ENCODE results near the gene SIGLEC7.

SIGLEC7 gene

DNA sequence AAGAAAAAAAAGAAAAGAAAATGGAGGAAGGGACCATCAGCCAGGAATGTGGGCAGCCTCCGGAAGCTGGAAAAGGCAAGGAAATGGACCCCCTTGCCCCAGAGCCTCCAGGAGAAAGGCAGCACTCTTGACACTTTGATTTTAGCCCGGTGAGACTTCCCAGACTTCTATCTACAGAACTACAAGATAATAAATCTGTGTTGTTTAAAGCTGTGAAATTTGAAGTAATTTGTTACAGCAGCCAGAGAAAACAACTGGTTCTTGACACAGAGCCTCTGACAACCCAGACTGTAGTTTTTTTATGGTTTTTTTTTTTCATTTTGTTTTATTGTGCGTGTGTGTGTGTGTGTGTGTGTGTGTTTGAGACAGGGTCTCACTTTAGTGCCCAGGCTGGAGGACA is 41.5 kb upstream of the SIGLEC7 start:
- H3K4me3 ChIP-seq (ENCODE audit: low read length), result no peak overlapping the region
- no peak for TF ChIP-seq EZH2phosphoT487 (IDR thresholded peaks at IDR 0.05; ENCODE audit: low read length)
- TF ChIP-seq, protein P1, sequence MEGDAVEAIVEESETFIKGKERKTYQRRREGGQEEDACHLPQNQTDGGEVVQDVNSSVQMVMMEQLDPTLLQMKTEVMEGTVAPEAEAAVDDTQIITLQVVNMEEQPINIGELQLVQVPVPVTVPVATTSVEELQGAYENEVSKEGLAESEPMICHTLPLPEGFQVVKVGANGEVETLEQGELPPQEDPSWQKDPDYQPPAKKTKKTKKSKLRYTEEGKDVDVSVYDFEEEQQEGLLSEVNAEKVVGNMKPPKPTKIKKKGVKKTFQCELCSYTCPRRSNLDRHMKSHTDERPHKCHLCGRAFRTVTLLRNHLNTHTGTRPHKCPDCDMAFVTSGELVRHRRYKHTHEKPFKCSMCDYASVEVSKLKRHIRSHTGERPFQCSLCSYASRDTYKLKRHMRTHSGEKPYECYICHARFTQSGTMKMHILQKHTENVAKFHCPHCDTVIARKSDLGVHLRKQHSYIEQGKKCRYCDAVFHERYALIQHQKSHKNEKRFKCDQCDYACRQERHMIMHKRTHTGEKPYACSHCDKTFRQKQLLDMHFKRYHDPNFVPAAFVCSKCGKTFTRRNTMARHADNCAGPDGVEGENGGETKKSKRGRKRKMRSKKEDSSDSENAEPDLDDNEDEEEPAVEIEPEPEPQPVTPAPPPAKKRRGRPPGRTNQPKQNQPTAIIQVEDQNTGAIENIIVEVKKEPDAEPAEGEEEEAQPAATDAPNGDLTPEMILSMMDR (IDR thresholded peaks at IDR 0.05; ENCODE audit: low read length), result no peak
- TF ChIP-seq EZH2 (optimal IDR thresholded peaks at IDR 0.05; ENCODE audit: low read depth, low read length), result no peak
- no peak overlapping the region for H3K4me2 ChIP-seq (ENCODE audit: low read depth, low read length)
- H3F3A ChIP-seq (ENCODE audit: insufficient read depth, low read length), result no peaks in the 10 kb centered on the region
- no peaks in the 10 kb centered on the region for H3K9me2 ChIP-seq (replicated peaks; ENCODE audit: insufficient read depth, low read length)
- no peak overlapping the region for H3K9ac ChIP-seq (ENCODE audit: low read length)
- H3K27ac ChIP-seq (ENCODE audit: low read length), result no peak overlapping the region
- H3K9me3 ChIP-seq (replicated peaks; ENCODE audit: insufficient read depth, low read length), result no peaks in the 10 kb centered on the region
- DNase-seq, result no peak
- no peaks in the 10 kb centered on the region for H4K20me1 ChIP-seq (ENCODE audit: insufficient read depth, low read length)
- peaks cover 15% of the 10 kb centered on the region for H3K79me2 ChIP-seq (ENCODE audit: low read length)
- H3K27me3 ChIP-seq (replicated peaks; ENCODE audit: insufficient read depth, low read length), result no peaks in the 10 kb centered on the region
- no peak overlapping the region for H2AFZ ChIP-seq (ENCODE audit: low read length)
- 0 out of 2 replicates have a peak, but pooled peaks cover 9% of the 10 kb centered on the region for H3K36me3 ChIP-seq (replicated peaks; ENCODE audit: insufficient read depth, low read length)
- H3K4me1 ChIP-seq (ENCODE audit: low read length), result no peaks in the 10 kb centered on the region

DNA sequence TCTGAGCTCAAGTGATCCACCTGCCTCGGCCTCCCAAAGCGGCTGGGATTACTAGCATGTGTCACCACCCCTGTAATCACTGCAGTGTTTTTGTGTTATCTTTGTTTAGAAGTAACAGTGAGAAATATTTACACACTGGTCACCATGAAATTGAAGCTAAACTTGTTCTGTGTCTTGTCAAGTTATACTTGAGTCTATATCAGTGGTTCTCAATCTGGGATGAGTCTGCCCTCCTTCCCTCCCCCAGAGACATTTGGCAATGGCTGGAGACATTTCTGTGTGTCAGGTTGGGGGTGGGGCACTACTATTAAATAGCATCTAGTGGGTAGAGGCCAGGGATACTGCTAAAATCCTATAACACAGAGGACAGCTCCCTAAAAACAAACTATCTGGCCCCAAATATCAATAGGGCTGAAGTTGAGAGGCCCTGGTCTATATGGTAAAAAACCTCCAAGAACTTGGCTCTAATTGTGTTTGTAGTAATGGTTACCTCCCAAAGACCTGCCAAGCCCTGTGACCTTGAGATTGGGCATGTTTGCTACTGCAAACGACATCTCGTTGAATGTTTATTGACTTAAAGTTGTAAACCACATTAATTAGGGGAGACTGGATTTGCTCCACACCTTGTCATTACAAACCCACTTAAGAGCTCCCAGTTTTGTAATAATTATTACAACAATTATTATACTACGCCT is 40.8 kb upstream of the SIGLEC7 start:
- no peak overlapping the region for H3K9ac ChIP-seq (ENCODE audit: low read length)
- no peaks in the 10 kb centered on the region for H3F3A ChIP-seq (ENCODE audit: insufficient read depth, low read length)
- H3K4me2 ChIP-seq (ENCODE audit: low read depth, low read length), result no peak overlapping the region
- no peaks in the 10 kb centered on the region for H3K9me3 ChIP-seq (replicated peaks; ENCODE audit: insufficient read depth, low read length)
- H2AFZ ChIP-seq (ENCODE audit: low read length), result no peak overlapping the region
- H3K4me1 ChIP-seq (ENCODE audit: low read length), result no peaks in the 10 kb centered on the region
- 0 out of 2 replicates have a peak, but pooled peaks cover 9% of the 10 kb centered on the region for H3K36me3 ChIP-seq (replicated peaks; ENCODE audit: insufficient read depth, low read length)
- no peak for DNase-seq
- H3K27ac ChIP-seq (ENCODE audit: low read length), result no peak overlapping the region
- H3K4me3 ChIP-seq (ENCODE audit: low read length), result no peak overlapping the region
- TF ChIP-seq EZH2phosphoT487 (IDR thresholded peaks at IDR 0.05; ENCODE audit: low read length), result no peak
- no peak for TF ChIP-seq EZH2 (optimal IDR thresholded peaks at IDR 0.05; ENCODE audit: low read depth, low read length)
- TF ChIP-seq, protein P1 (IDR thresholded peaks at IDR 0.05; ENCODE audit: low read length), result no peak
- peaks cover 21% of the 10 kb centered on the region for H3K79me2 ChIP-seq (ENCODE audit: low read length)
- no peaks in the 10 kb centered on the region for H3K27me3 ChIP-seq (replicated peaks; ENCODE audit: insufficient read depth, low read length)
- no peaks in the 10 kb centered on the region for H3K9me2 ChIP-seq (replicated peaks; ENCODE audit: insufficient read depth, low read length)
- H4K20me1 ChIP-seq (ENCODE audit: insufficient read depth, low read length), result no peaks in the 10 kb centered on the region

DNA sequence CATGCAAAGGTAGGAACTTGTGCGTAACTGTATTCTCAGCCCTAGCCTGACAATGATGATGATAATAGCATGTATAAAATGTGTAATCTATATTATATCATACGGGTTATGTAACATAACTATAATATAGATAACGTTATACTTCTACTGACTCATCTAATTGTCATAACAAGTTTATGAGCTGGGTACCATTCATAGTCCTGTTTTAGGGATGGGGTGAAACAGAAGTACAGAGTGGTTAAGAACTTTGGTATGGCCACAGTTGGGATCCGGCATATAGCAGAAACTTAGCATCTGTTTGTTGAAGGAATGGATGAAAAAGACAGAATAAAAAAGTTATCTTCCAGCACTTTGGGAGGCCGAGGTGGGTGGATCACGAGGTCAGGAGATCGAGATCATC is 39.1 kb upstream of the SIGLEC7 start:
- Histone ChIP-seq H3K79me2 (ENCODE audit: low read length) (peaks cover 35% of the 10 kb centered on the region), H3K27me3 (replicated peaks; ENCODE audit: insufficient read depth, low read length) (no peaks in the 10 kb centered on the region), H3K9me3 (replicated peaks; ENCODE audit: insufficient read depth, low read length) (no peaks in the 10 kb centered on the region), H3F3A (ENCODE audit: insufficient read depth, low read length) (no peaks in the 10 kb centered on the region), H3K4me3 (ENCODE audit: low read length) (no peak overlapping the region), H4K20me1 (ENCODE audit: insufficient read depth, low read length) (no peaks in the 10 kb centered on the region), H3K4me1 (ENCODE audit: low read length) (no peaks in the 10 kb centered on the region), H3K9me2 (replicated peaks; ENCODE audit: insufficient read depth, low read length) (no peaks in the 10 kb centered on the region), H3K27ac (ENCODE audit: low read length) (no peak overlapping the region), H3K36me3 (replicated peaks; ENCODE audit: insufficient read depth, low read length) (0 out of 2 replicates have a peak, but pooled peaks cover 9% of the 10 kb centered on the region), H3K9ac (ENCODE audit: low read length) (no peak overlapping the region), H2AFZ (ENCODE audit: low read length) (no peak overlapping the region), H3K4me2 (ENCODE audit: low read depth, low read length) (no peak overlapping the region)
- DNase-seq, result no peak
- TF ChIP-seq, protein P1 (IDR thresholded peaks at IDR 0.05; ENCODE audit: low read length), result no peak
- no peak for TF ChIP-seq EZH2phosphoT487 (IDR thresholded peaks at IDR 0.05; ENCODE audit: low read length)
